Activated CD8-positive, alpha-beta T cell treated with anti-CD3 and anti-CD28 coated beads for 36 hours (primary cell): Measurements from ENCODE around the gene NPTX1. TPM values are rescaled to one million over a fixed set of nuclear protein-coding genes. Genes with fewer than 3 reads are reported as not detected.
A peak's percentile ranks its signal among the peaks of the same experiment; 100 is the strongest.

Experiments
- ATAC-seq: fragments of 200-7000 bp; cut with Tn5 transposase; one replicate; pipeline ENCODE4 v1.10.0; 2021; ENCODE audit warnings: mild to moderate bottlenecking, moderate library complexity
- CTCF ChIA-PET: fragments of 350-600 bp; sonication (Branson Sonifier 250); formaldehyde crosslinking; loops from one replicate; lab custom pipeline; 2021; ENCODE audit warnings: antibody characterized with exemption; lab: Charles Lee
- POLR2A ChIA-PET: fragments of 350-600 bp; sonication (Branson Sonifier 250); formaldehyde crosslinking; loops from one replicate; lab custom pipeline; 2021; ENCODE audit warnings: antibody characterized with exemption; lab: Charles Lee
- DNase-seq: peaks from one replicate; pipeline ENCODE4 v3.0.0-alpha.2; 2020
- H3K27ac Mint-ChIP-seq: one replicate; pipeline ENCODE4 v1.8.0; 2021; ENCODE audit warnings: mild to moderate bottlenecking, mixed read lengths
- H3K27me3 Mint-ChIP-seq: one replicate; pipeline ENCODE4 v1.8.0; 2021; ENCODE audit warnings: mixed read lengths
- H3K36me3 Mint-ChIP-seq: one replicate; pipeline ENCODE4 v1.8.0; 2021; ENCODE audit warnings: low read depth, mixed read lengths
- H3K4me1 Mint-ChIP-seq: one replicate; pipeline ENCODE4 v1.8.0; 2021; ENCODE audit warnings: low read depth, mixed read lengths
- H3K4me3 Mint-ChIP-seq: one replicate; pipeline ENCODE4 v1.8.0; 2021; ENCODE audit warnings: mild to moderate bottlenecking, moderate library complexity, mixed read lengths
- H3K9me3 Mint-ChIP-seq: one replicate; pipeline ENCODE4 v1.8.0; 2021; ENCODE audit warnings: mixed read lengths
- CTCF ChIP-seq: fragments of 200-600 bp; IDR thresholded peaks from one replicate; pipeline ENCODE4 v1.8.0; 2022; ENCODE audit warnings: antibody characterized with exemption, mild to moderate bottlenecking
- intact Hi-C: fragments of 100-400 bp; cut with micrococcal nuclease; formaldehyde crosslinking; loops from one replicate; pipeline ENCODE4 v1.10.0; 2022
- total RNA-seq, 2 experiments: library from RNA; stranded (reverse); gene quantifications; one replicate each; pipeline ENCODE4 v1.2.3, GENCODE V29; 2021

The NPTX1 gene, protein sequence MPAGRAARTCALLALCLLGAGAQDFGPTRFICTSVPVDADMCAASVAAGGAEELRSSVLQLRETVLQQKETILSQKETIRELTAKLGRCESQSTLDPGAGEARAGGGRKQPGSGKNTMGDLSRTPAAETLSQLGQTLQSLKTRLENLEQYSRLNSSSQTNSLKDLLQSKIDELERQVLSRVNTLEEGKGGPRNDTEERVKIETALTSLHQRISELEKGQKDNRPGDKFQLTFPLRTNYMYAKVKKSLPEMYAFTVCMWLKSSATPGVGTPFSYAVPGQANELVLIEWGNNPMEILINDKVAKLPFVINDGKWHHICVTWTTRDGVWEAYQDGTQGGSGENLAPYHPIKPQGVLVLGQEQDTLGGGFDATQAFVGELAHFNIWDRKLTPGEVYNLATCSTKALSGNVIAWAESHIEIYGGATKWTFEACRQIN
- total RNA-seq = 1 to 10 TPM; 3.4 to 5.1 TPM

DNA sequence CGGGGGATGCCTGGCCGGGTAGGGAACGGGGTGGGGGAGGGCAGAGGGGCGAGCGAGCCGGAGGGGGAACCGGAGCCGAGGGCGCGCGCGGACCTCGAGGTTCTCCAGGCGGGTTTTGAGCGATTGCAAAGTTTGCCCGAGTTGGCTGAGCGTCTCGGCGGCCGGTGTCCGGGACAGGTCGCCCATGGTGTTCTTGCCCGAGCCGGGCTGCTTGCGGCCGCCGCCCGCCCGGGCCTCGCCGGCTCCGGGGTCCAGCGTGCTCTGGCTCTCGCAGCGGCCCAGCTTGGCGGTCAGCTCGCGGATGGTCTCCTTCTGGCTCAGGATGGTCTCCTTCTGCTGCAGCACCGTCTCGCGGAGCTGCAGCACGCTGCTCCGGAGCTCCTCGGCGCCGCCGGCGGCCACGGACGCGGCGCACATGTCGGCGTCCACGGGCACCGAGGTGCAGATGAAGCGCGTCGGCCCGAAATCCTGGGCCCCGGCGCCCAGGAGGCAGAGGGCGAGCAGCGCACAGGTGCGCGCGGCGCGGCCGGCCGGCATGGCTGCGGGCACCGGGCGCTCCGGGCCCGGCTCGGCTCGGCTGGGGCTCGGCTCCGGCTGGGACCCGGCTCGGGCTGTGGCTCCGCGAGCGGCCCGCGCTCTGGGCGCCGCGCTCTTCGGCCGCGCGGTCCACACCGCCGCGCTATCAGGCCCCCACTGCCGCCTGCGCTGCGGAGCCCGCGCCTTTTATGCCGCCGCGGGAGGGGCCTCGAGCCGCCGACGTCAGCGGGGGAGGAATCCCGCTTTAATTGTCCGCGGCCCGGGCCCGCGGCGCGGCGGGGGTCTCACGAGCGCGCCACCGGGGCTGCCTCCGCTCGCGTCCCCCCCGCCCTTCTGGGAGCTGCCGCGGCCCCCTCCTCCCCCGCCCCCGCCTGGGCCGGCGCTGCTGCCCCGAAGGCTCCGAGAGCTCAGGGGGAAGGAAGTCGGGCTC lies at the start of gene NPTX1:
Gene NPTX1, minus strand, starts transcription at position 698 of the 967 bp plus-strand sequence. Its CDS starts 161 bp downstream, at position 537.
- no peak for TF ChIP-seq CTCF
- H3K36me3 Mint-ChIP-seq = no peaks in the 10 kb centered on the region
- ATAC-seq = peak; percentile 31
- H3K27ac Mint-ChIP-seq = no peak within 1 kb of the TSS
- peaks cover 16% of the 10 kb centered on the region for H3K4me1 Mint-ChIP-seq
- intact Hi-C loops = no loop called here
- POLR2A ChIA-PET = interaction anchor here (1.3 to 4.0 kb wide), 3 partner anchors 22 to 503 kb away, joined by 3 to 15 read pairs (median 4); no protein-coding TSS in a partner anchor
- no peaks in the 10 kb centered on the region for H3K9me3 Mint-ChIP-seq
- DNase-seq = no peak
- H3K4me3 Mint-ChIP-seq = peak within 1 kb of the TSS; percentile 46
- CTCF ChIA-PET = interaction anchor here (0.6 to 1.5 kb wide), 3 partner anchors 9 to 99 kb away, joined by 3 read pairs; no protein-coding TSS in a partner anchor
- peaks cover 55% of the 10 kb centered on the region for H3K27me3 Mint-ChIP-seq

- CTCF ChIA-PET = no interaction called here
- no peaks in the 10 kb centered on the region for H3K4me1 Mint-ChIP-seq
- H3K9me3 Mint-ChIP-seq = no peaks in the 10 kb centered on the region
- DNase-seq (no peak), ATAC-seq (no peak)
- H3K27me3 Mint-ChIP-seq = peaks cover 13% of the 10 kb centered on the region
- no peak overlapping the region for H3K27ac Mint-ChIP-seq
- no peak for TF ChIP-seq CTCF
- intact Hi-C loops = no loop called here
- H3K36me3 Mint-ChIP-seq = no peaks in the 10 kb centered on the region
- POLR2A ChIA-PET = no interaction called here
- H3K4me3 Mint-ChIP-seq = no peak overlapping the region
Observed at GRCh38 chr17:80523956-80524712, 47.7 kb upstream of the NPTX1 start.

- CTCF ChIA-PET = no interaction called here
- no peaks in the 10 kb centered on the region for H3K36me3 Mint-ChIP-seq
- ATAC-seq = no peak
- H3K4me3 Mint-ChIP-seq = no peak overlapping the region
- no peak for TF ChIP-seq CTCF
- no peaks in the 10 kb centered on the region for H3K4me1 Mint-ChIP-seq
- H3K27ac Mint-ChIP-seq = no peak overlapping the region
- intact Hi-C loops = no loop called here
- POLR2A ChIA-PET = no interaction called here
- DNase-seq = no peak
- H3K9me3 Mint-ChIP-seq = no peaks in the 10 kb centered on the region
- H3K27me3 Mint-ChIP-seq = peaks cover 13% of the 10 kb centered on the region
Observed at GRCh38 chr17:80523054-80523744, 46.8 kb upstream of the NPTX1 start.

- ChIA-PET POLR2A (no interaction called here), CTCF (no interaction called here)
- no peaks in the 10 kb centered on the region for H3K9me3 Mint-ChIP-seq
- no peak overlapping the region for H3K27ac Mint-ChIP-seq
- H3K27me3 Mint-ChIP-seq = peaks cover 4% of the 10 kb centered on the region
- no peak overlapping the region for H3K4me3 Mint-ChIP-seq
- no peaks in the 10 kb centered on the region for H3K4me1 Mint-ChIP-seq
- no peak for ATAC-seq
- intact Hi-C loops = no loop called here
- DNase-seq = no peak
- H3K36me3 Mint-ChIP-seq = no peaks in the 10 kb centered on the region
- TF ChIP-seq CTCF = no peak
Observed at GRCh38 chr17:80520810-80521455, 44.5 kb upstream of the NPTX1 start.
